ENCODE measurements around the gene RAB1A.
A peak's percentile ranks its signal among the peaks of the same experiment; 100 is the strongest.

Gene RAB1A

DNA sequence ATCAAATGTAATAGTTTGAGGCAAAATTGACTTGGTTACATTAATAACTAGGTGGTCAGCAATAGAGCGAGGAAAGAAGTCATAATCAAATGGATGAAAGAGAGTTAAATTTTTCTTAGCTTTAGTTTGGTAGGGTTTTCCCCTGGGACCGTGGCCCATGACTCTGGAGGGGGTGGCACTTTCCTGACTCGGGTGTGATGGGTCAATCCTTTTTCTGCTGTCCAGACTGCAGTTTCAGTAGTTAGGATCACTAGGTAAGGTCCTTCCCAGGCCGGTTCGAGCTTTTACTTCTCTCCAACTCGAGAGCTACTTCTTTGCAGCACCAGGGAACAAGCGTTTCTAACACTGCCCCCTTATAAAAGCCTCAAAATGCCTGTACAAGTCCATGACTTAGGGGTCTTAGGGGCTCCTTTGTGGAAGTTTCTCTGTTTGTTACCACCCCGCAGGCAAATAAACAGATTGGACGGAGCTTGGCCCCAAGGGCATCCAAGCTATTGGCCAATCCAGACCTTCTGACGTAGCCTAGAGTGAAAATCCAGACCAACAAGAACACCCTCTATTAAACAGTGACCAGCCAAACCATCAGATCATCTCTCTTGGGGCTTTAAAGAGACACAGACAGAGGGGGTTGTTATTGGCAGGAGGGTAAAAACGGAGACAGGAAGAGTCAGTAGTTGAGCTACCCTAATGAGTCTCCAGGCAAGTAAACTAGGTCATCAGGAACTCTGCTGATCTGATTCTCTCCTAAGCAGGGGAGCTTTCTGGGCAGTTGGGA, 83.1 kb downstream of the RAB1A start:
- no peak overlapping the region for H3K4me3 ChIP-seq (ENCODE audit: control insufficient read depth, low read depth, low read length)
- TF ChIP-seq, protein P1, sequence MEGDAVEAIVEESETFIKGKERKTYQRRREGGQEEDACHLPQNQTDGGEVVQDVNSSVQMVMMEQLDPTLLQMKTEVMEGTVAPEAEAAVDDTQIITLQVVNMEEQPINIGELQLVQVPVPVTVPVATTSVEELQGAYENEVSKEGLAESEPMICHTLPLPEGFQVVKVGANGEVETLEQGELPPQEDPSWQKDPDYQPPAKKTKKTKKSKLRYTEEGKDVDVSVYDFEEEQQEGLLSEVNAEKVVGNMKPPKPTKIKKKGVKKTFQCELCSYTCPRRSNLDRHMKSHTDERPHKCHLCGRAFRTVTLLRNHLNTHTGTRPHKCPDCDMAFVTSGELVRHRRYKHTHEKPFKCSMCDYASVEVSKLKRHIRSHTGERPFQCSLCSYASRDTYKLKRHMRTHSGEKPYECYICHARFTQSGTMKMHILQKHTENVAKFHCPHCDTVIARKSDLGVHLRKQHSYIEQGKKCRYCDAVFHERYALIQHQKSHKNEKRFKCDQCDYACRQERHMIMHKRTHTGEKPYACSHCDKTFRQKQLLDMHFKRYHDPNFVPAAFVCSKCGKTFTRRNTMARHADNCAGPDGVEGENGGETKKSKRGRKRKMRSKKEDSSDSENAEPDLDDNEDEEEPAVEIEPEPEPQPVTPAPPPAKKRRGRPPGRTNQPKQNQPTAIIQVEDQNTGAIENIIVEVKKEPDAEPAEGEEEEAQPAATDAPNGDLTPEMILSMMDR (conservative IDR thresholded peaks at IDR 0.05; ENCODE audit: control insufficient read depth, insufficient read depth, low read depth, low read length): no peak
- no peak for DNase-seq (ENCODE audit: low read depth)

DNA sequence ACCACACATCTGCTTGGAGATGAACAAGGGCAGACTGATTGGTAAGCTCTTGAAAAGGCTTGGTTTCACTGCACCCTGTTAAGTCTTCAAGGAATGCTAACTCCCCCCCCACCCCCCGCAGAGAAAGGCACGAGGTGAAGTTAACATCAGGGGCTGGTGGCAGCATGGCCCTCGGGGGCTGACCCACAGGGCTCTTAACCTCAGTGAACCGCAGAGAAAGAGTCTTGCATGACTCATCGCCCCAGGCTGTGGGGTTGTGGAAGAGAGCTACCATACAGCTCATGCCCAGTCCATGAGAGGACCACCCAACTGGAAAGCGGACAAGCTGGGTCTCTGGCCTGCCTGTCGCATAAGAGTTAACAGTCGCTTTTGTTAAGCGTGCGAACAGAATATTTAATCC, 84.3 kb downstream of the RAB1A start:
- H3K4me3 ChIP-seq (ENCODE audit: control insufficient read depth, low read depth, low read length): no peak overlapping the region
- peak; percentile 51 for DNase-seq (ENCODE audit: low read depth)
- TF ChIP-seq, protein P1 (conservative IDR thresholded peaks at IDR 0.05; ENCODE audit: control insufficient read depth, insufficient read depth, low read depth, low read length): no peak

- TF ChIP-seq, protein P1 (conservative IDR thresholded peaks at IDR 0.05; ENCODE audit: control insufficient read depth, insufficient read depth, low read depth, low read length): no peak
- no peak overlapping the region for H3K4me3 ChIP-seq (ENCODE audit: control insufficient read depth, low read depth, low read length)
- DNase-seq (ENCODE audit: low read depth): no peak
Observed at GRCh38 chr2:65044097-65044735, 85.7 kb downstream of the RAB1A start.

GRCh38 chr2:65043001-65043400, 86.9 kb downstream of the RAB1A start:
- no peak for DNase-seq (ENCODE audit: low read depth)
- H3K4me3 ChIP-seq (ENCODE audit: control insufficient read depth, low read depth, low read length): no peak overlapping the region
- TF ChIP-seq, protein P1 (conservative IDR thresholded peaks at IDR 0.05; ENCODE audit: control insufficient read depth, insufficient read depth, low read depth, low read length): no peak

- peak overlapping the region; percentile 14 for H3K4me3 ChIP-seq (ENCODE audit: control insufficient read depth, low read depth, low read length)
- peak; percentile 85 for DNase-seq (ENCODE audit: low read depth)
- TF ChIP-seq, protein P1 (conservative IDR thresholded peaks at IDR 0.05; ENCODE audit: control insufficient read depth, insufficient read depth, low read depth, low read length): peak; percentile 95
Observed at GRCh38 chr2:65040400-65041261, 89.3 kb downstream of the RAB1A start.

- no peak overlapping the region for H3K4me3 ChIP-seq (ENCODE audit: control insufficient read depth, low read depth, low read length)
- DNase-seq (ENCODE audit: low read depth): no peak
- TF ChIP-seq, protein P1 (conservative IDR thresholded peaks at IDR 0.05; ENCODE audit: control insufficient read depth, insufficient read depth, low read depth, low read length): no peak
Observed at GRCh38 chr2:65039640-65040039, 90.3 kb downstream of the RAB1A start.
